SK-N-DZ (cell line): Measurements from ENCODE around the gene SLC25A21.

Experiments
- DNase-seq: peaks from one replicate; pipeline ENCODE4 v3.0.0-alpha.2; 2015; ENCODE audit warnings: low spot score

Gene SLC25A21

GRCh38 chr14:37143475-37143874, 28.9 kb downstream of the SLC25A21 start:
- no peak for DNase-seq

DNA sequence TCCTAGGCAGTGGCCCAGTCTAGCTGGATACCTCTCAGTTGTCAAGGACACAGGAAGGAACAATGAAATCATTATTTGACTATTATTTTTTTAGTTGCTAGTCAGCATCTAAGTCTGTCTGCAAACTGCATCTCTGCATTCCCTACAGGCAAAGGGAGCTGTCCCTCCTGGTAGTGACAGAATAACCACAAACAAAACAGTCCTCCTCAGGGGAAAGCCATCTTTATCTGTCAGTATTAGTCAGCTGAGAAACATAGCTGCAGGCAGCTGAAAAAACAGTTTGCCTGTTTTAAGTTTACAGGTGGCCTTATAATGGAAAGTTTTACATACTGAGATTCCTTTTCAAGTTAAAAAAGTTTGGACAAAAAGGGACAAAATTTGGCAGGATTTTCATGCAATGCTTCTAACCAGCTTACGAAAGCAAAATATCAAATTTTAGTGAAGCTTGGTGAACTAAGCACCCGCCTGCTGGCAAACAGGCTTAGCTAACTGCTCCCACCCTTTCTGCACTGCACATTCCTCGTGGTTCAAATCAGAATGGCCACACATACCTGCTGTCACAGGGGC, 29.5 kb downstream of the SLC25A21 start:
- DNase-seq: no peak

GRCh38 chr14:37140176-37140575, 32.2 kb downstream of the SLC25A21 start:
- DNase-seq: no peak

DNA sequence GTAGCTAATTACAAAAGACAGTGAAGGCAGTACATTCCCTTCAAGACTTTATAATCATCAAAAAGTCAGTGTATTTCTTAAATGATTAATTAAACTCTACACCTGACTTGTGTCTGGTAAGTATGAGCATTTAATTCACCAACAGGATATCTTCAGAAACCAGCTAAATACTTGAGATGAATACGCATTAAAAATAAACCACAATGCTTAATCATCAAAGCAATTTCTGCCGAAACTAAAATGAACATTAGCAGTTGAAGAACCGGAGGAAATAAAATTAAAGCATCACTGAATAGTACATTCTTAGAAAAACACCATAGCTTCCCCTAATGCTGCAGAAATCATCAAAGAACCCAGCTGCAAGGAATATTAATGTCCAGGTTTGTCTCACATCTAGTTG, 32.7 kb downstream of the SLC25A21 start:
- DNase-seq: no peak

DNA sequence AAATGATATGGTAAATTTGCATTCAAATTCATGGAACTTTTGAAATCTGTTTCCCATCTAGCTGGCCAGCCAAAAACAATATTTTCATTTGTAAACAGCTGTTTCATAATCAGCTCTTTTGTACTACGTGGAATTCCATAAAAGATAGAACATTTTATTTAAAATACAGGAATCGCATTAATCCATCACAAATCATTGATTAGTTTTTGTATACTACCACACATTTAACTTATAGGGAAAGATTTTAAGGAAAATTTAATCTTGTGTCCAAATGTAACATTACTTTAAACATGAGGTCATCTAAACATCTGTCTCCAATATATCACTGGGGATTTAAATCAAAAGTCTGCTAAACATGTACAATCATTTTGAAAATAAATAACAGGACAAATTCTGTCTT, 33.5 kb downstream of the SLC25A21 start:
- no peak for DNase-seq

- no peak for DNase-seq
These were observed 39.0 kb downstream of the SLC25A21 start for GRCh38 chr14:37133284-37133913.

GRCh38 chr14:37131205-37131604, 41.2 kb downstream of the SLC25A21 start:
- no peak for DNase-seq

- no peak for DNase-seq
These were observed 43.4 kb downstream of the SLC25A21 start for GRCh38 chr14:37129047-37129446.

DNA sequence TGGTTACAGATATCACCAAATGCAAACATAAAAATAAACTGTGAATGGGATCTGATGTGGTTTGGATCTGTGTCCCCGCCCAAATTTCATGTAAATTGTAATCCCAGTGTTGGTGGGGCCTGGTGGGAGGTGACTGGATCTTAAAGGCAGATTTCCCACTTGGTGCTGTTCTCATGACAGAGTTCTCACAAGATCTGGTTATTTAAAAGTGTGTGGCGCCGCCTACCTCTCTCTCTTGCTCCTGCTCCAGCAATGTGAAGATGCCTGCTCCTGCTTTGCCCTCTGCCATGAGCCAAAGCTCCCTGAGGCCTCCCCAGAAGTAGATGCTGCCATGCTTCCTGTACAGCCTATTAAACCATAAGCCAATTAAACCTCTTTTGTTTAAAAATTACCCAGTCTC, 47.8 kb downstream of the SLC25A21 start:
- DNase-seq: no peak

DNA sequence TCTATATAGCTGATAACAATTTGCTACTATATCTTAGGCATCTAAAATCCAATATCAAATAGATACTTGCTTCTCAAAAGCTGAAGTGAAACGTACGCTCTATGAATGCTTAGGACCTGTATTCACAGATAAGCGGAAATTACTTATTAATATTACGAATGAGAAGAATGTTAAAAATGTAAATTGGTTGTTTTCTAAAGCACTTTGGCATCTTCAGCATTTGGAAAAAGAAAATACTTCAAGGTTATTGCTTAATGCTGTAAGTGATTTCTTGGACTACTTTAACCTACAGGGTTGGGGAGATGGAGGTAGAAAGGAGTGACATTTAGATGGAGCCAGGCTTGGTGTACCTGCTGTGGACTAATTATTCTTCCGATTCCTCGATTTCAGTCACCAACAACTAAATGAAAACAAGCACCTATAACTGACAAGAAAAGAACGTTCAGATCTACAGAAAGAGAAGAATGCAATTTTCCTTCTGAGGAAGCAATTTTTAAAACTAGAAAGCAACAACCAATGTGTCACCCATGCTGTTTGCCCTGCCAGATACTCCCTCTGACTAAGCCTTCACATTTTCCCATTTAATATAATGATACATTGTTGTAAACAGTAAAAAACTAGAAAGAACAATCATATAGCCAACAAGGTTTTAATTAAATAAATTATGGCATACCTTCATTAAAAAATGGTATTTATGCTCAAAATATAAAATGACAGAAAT, 49.3 kb downstream of the SLC25A21 start:
- no peak for DNase-seq

DNA sequence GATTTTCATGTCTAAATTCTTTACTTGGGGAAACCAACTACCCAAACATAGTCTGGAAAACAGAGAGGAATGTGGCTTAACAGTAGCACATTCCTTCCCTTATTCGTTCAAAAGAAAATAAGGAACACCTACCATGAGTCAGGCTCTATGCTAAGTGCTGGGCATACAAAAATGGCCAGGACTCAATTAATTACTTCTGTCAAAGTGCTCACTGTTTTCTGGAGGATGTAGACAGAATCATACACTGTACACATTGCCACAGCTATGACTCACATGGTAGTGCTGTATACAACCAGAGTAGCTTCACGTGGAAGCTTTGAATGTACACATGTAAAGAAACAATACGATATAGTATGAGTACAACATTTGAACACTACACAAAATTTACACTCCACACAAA, 50.1 kb downstream of the SLC25A21 start:
- no peak for DNase-seq

DNA sequence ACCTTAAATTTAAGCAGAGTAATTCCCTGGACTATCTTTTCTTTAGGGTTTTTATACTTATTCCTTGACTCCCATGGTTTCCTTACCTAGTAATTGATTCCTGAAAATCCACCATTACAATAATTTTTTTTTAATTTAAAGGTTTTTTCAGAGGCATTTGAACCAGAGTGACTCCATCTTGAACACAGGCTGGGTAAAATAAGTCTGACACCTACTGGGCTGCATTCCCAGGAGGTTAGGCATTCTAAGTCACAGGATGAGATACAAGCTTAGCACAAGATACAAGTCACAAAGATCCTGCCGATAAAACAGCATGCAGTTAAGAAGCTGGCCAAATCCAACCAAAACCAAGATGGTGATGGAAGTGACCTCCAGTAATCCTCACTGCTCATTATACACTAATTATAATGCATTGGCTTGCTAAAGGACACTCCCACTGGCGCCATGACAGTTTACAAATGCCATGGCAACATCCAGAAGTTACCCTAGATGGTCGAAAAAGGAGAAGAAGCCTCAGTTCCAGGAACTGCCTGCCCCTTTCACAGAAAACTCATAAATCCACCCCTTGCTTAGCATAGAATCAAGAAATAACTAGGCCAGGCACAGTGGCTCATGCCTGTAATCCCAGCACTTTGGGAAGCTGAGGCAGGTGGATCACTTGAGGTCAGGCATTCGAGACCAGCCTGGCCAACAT, 53.6 kb downstream of the SLC25A21 start:
- no peak for DNase-seq

- no peak for DNase-seq
These were observed 55.2 kb downstream of the SLC25A21 start for GRCh38 chr14:37116933-37117849.

DNA sequence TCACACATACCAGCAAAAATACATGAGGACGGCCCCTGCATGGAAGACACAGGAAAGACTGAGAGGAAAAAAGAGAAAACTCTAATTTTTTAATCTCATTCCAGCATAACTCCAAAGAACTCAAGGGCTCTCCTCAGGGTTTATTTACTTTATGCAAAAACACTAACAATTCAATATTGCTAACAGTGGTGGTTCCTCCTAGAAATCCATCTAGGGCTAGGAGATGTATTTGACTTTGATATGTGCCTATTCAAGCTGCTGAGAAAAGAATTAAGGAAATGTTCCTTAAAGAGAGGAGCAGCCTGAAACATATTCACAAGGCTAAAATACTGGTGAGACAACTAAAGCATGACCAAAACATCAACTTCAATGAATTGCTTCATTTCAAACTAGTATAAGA, 57.0 kb downstream of the SLC25A21 start:
- DNase-seq: no peak

- no peak for DNase-seq
These were observed 57.8 kb downstream of the SLC25A21 start for GRCh38 chr14:37114559-37114958.

DNA sequence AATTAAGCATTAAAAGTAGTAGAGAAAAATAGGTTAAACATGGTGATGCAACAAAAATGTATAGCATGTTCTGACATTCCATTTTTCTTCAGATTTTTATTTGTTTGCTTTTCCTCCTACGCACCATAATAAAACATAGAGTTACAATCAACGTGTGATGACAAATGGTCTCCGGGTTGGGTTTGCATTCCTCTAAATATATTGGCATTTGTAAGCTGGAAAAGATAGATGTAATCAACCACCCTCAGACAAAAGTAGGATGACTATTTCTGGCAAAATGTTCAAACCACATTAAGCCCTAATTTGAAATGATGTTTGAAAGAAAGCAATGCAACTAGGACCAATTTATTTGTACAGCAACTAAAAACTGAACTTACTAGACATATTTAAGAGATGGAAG, 58.4 kb downstream of the SLC25A21 start:
- DNase-seq: no peak

GRCh38 chr14:37098132-37098531, 74.3 kb downstream of the SLC25A21 start:
- DNase-seq: no peak

- no peak for DNase-seq
These were observed 77.9 kb downstream of the SLC25A21 start for GRCh38 chr14:37094502-37094901.

GRCh38 chr14:37093364-37093763, 79.0 kb downstream of the SLC25A21 start:
- no peak for DNase-seq

DNA sequence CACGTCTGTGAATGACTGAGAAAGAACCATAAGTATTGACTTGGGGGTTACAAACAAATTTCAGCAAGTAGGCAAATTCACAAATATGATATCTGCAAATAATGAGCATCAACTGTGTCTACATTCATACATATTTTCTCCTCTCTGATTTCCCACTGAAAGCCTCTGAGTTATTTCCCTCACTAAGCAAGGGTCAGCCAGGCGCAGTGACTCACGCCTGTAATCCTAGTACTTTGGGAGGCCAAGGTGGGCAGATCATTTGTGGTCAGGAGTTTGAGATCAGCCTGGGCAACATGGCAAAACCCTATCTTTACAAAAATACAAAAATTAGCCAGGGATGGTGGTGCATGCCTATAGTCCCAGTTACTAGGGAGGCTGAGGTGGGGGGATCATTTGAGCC, 80.8 kb downstream of the SLC25A21 start:
- DNase-seq: no peak

DNA sequence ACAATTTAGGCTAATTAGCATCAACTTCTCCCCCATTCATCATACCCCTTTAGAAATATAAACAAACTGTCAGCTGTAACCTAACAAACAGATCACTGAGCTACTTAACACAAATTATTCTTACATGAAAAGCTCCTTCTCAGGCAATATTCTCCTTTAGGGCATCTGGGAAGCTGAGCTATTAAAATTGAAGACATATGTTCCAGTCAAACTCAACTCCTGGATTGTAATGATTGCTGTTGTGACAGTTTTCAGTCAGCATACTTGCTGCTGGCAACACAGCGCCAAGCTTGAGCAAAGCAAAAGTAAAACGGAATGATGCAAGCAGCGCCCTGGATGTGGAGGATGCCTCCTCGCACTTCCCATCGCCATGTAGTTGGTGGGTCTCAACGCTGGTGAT, 82.4 kb downstream of the SLC25A21 start:
- DNase-seq: no peak

DNA sequence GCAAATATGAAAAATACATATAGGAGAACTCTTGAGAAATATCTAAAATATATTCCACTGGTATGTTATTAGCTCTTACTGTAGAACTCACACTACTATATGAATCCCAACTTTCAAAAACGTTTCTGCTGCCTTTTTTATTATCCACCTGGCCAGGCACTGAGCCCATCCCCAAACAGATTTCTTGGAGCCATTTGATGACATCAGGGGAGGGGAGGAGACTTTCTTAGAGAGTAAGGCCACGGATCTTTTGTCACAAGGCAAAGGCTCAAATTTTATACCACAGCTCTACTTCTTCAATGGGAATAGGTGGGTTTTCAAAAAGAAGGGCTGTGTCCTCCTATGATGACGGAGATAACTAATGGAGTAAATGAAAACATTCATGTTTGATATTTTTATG, 83.0 kb downstream of the SLC25A21 start:
- DNase-seq: no peak
